Endothelial cell of umbilical vein (primary cell): Measurements from ENCODE around the gene ZBP1.

Experiments
- EZH2 ChIP-seq: IDR thresholded peaks from 2 replicates; pipeline ENCODE4 v1.6.1; 2012; ENCODE audit warnings: borderline replicate concordance, low read depth, mild to moderate bottlenecking, moderate library complexity, low read length, inconsistent platforms; ENCODE audit not compliant: severe bottlenecking
- MAX ChIP-seq: IDR thresholded peaks from 2 replicates; pipeline ENCODE4 v1.6.1; 2011; ENCODE audit not compliant: insufficient read depth, insufficient read length
- POLR2A ChIP-seq: IDR thresholded peaks from 2 replicates; pipeline ENCODE4 v1.6.1; 2012; ENCODE audit warnings: low read depth, mild to moderate bottlenecking, control low read depth, low read length
- POLR2AphosphoS5 ChIP-seq: IDR thresholded peaks from 2 replicates; pipeline ENCODE4 v1.6.1; 2012; ENCODE audit warnings: low read depth, mild to moderate bottlenecking, control low read depth, low read length, moderate library complexity; ENCODE audit not compliant: insufficient read depth
- TF ChIP-seq, protein P1 (sequence below), 2 donors: IDR thresholded peaks; 1 replicate in 1 of 2; 2 replicates in 1 of 2; pipeline ENCODE4 v1.5.1; 2011; ENCODE audit warnings: low read length in 2 of 2, mild to moderate bottlenecking in 2 of 2, moderate library complexity in 2 of 2, control low read depth in 1 of 2, inconsistent platforms in 1 of 2, low read depth in 1 of 2; ENCODE audit not compliant: insufficient read depth in 1 of 2; ENCODE audit errors: extremely low read depth in 1 of 2

GRCh38 chr20:57587278-57587988, 32.8 kb downstream of the ZBP1 start:
- TF ChIP-seq, protein P1, sequence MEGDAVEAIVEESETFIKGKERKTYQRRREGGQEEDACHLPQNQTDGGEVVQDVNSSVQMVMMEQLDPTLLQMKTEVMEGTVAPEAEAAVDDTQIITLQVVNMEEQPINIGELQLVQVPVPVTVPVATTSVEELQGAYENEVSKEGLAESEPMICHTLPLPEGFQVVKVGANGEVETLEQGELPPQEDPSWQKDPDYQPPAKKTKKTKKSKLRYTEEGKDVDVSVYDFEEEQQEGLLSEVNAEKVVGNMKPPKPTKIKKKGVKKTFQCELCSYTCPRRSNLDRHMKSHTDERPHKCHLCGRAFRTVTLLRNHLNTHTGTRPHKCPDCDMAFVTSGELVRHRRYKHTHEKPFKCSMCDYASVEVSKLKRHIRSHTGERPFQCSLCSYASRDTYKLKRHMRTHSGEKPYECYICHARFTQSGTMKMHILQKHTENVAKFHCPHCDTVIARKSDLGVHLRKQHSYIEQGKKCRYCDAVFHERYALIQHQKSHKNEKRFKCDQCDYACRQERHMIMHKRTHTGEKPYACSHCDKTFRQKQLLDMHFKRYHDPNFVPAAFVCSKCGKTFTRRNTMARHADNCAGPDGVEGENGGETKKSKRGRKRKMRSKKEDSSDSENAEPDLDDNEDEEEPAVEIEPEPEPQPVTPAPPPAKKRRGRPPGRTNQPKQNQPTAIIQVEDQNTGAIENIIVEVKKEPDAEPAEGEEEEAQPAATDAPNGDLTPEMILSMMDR (IDR thresholded peaks at IDR 0.05; ENCODE audit: extremely low read depth in 1 of 2, insufficient read depth in 1 of 2, low read depth in 1 of 2, low read length in 2 of 2) = no peak
- no peak for TF ChIP-seq POLR2A
- TF ChIP-seq EZH2 = no peak
- no peak for TF ChIP-seq POLR2AphosphoS5
- no peak for TF ChIP-seq MAX
